ENCODE measurements around the gene ETHE1. TPM values are rescaled to one million over a fixed set of nuclear protein-coding genes. Genes with fewer than 3 reads are reported as not detected.

ETHE1 gene
- total RNA-seq, 2 experiments from 2014 or later, result 1.7 to 6.4 TPM

DNA sequence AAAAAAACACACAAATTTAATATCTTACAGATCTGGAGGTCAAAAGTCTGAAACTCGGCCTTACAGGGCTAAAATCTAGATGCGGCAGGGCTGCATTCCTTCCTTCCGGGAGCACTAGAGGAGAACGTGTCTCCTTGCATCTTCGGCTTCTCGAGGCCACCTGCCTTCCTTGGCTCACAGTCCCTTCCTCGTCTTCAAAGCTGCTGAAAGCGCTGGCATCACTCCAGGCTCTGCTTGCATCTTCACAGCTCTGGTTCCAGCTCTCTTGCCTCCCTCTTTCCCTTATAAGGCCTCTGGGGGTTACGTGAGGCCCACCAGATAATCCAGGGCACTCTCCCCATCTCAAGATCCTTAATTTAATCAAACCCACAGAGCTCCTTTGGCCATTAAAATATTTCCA, 37.8 kb upstream of the ETHE1 start:
- Histone ChIP-seq H3K79me2 (ENCODE audit: insufficient read depth, low read depth, low read length) (no peaks in the 10 kb centered on the region), H2AFZ (ENCODE audit: low read length) (no peak overlapping the region), H3K27ac (ENCODE audit: low read depth, low read length, poor library complexity, severe bottlenecking) (no peak overlapping the region), H3K36me3 (ENCODE audit: insufficient read depth, low read length) (peaks cover 37% of the 10 kb centered on the region), H3K4me2 (ENCODE audit: low read length) (no peak overlapping the region), H3K9me2 (ENCODE audit: insufficient read depth, low read length) (no peaks in the 10 kb centered on the region), H3K9me3 (ENCODE audit: low read length) (no peaks in the 10 kb centered on the region), H4K20me1 (ENCODE audit: insufficient read depth, low read length) (no peaks in the 10 kb centered on the region), H3K4me1 (ENCODE audit: insufficient read depth, low read length, poor library complexity, severe bottlenecking) (peaks cover 8% of the 10 kb centered on the region), H3K4me3 (ENCODE audit: low read depth, low read length, poor library complexity, severe bottlenecking) (no peak overlapping the region)
- CTCF ChIA-PET (ENCODE audit: unreplicated experiment), result interaction anchor here (0.6 kb wide), 1 partner anchor 10 kb away, joined by 3 read pairs; no protein-coding TSS in a partner anchor
- no TSS peak for BruUV-seq (replicated peaks)
- intact Hi-C loops (cut with micrococcal nuclease; ENCODE audit: unreplicated experiment), result no loop called here
- TF ChIP-seq, protein P1, sequence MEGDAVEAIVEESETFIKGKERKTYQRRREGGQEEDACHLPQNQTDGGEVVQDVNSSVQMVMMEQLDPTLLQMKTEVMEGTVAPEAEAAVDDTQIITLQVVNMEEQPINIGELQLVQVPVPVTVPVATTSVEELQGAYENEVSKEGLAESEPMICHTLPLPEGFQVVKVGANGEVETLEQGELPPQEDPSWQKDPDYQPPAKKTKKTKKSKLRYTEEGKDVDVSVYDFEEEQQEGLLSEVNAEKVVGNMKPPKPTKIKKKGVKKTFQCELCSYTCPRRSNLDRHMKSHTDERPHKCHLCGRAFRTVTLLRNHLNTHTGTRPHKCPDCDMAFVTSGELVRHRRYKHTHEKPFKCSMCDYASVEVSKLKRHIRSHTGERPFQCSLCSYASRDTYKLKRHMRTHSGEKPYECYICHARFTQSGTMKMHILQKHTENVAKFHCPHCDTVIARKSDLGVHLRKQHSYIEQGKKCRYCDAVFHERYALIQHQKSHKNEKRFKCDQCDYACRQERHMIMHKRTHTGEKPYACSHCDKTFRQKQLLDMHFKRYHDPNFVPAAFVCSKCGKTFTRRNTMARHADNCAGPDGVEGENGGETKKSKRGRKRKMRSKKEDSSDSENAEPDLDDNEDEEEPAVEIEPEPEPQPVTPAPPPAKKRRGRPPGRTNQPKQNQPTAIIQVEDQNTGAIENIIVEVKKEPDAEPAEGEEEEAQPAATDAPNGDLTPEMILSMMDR (conservative IDR thresholded peaks at IDR 0.05; ENCODE audit: low read length), result no peak
- no peak for TF ChIP-seq EZH2phosphoT487 (IDR thresholded peaks at IDR 0.05; ENCODE audit: borderline replicate concordance, low read depth, low read length)
- POLR2A ChIA-PET, result interaction anchor here (0.7 kb wide), 1 partner anchor 30 kb away, joined by 3 read pairs; no protein-coding TSS in a partner anchor
- DNase-seq (ENCODE audit: low spot score), result no peak

DNA sequence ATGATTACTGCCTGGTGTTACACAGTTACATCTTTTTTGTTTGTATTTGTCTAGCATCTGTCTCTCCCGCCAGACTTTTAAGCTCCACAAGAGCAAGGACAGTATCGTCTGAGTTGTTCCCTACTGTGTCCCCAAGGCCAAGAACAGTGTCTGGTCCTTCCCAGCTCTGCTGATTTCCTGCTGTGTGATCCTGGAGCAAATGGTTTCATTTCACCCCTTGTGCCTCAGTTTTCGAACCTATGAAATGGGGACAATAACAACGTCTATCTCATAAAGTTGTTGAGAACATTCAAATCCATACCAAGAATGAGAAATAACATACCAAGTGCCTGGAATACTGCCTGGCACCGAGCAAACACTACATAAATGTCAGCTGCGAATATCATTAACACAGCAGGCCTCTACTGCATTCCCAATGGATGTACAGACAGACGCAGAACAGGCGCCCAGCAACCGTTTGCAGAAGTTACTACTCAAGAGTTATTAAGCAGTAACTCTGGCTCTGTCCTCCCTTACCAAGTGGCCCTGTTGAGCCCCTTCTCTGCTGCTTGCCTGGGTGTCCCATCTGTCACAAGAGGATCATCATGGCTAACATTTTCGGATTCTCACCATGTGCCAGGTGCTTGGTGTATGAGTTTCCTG, 36.9 kb upstream of the ETHE1 start:
- Histone ChIP-seq H3K36me3 (ENCODE audit: insufficient read depth, low read length) (peaks cover 42% of the 10 kb centered on the region), H3K4me1 (ENCODE audit: insufficient read depth, low read length, poor library complexity, severe bottlenecking) (peaks cover 8% of the 10 kb centered on the region), H3K4me3 (ENCODE audit: low read depth, low read length, poor library complexity, severe bottlenecking) (no peak overlapping the region), H3K27ac (ENCODE audit: low read depth, low read length, poor library complexity, severe bottlenecking) (no peak overlapping the region), H3K9me3 (ENCODE audit: low read length) (no peaks in the 10 kb centered on the region), H2AFZ (ENCODE audit: low read length) (no peak overlapping the region), H3K9me2 (ENCODE audit: insufficient read depth, low read length) (no peaks in the 10 kb centered on the region), H3K4me2 (ENCODE audit: low read length) (no peak overlapping the region), H4K20me1 (ENCODE audit: insufficient read depth, low read length) (no peaks in the 10 kb centered on the region), H3K79me2 (ENCODE audit: insufficient read depth, low read depth, low read length) (no peaks in the 10 kb centered on the region)
- ChIA-PET POLR2A (no interaction called here), CTCF (ENCODE audit: unreplicated experiment) (no interaction called here)
- DNase-seq (ENCODE audit: low spot score), result no peak
- TF ChIP-seq, protein P1 (conservative IDR thresholded peaks at IDR 0.05; ENCODE audit: low read length), result no peak
- no peak for TF ChIP-seq EZH2phosphoT487 (IDR thresholded peaks at IDR 0.05; ENCODE audit: borderline replicate concordance, low read depth, low read length)
- BruUV-seq (replicated peaks), result no TSS peak
- intact Hi-C loops (cut with micrococcal nuclease; ENCODE audit: unreplicated experiment), result no loop called here

DNA sequence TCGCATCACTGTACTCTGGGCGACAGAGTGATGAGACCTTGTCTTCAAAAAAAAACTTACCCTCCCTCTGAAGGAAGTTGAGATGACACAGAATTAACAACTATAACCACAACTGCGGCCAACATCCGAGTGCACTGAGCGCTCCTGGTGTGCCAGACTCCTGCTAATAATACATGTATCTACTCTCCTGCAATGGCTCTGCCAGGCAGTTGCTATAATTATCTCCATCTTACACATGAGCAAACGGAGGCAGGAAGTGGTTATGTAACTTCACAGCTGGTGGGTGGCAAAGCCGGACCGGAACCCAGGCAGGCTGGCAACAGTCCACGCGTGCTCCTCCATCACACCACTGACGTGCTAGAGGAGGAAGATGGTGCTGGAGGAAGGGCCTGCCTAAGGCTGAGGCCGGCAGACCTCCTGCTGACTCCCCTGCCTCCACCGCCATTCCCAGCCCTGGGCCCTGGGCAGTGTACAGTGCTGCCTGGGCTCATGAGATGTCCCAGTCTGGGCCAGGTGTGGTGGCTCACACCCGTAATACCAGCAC, 35.8 kb upstream of the ETHE1 start:
- Histone ChIP-seq H3K4me1 (ENCODE audit: insufficient read depth, low read length, poor library complexity, severe bottlenecking) (peaks cover 8% of the 10 kb centered on the region), H3K9me2 (ENCODE audit: insufficient read depth, low read length) (no peaks in the 10 kb centered on the region), H2AFZ (ENCODE audit: low read length) (no peak overlapping the region), H3K4me2 (ENCODE audit: low read length) (peak overlapping the region; percentile 50; the same call in 1 of the 2 replicates), H4K20me1 (ENCODE audit: insufficient read depth, low read length) (no peaks in the 10 kb centered on the region), H3K27ac (ENCODE audit: low read depth, low read length, poor library complexity, severe bottlenecking) (no peak overlapping the region), H3K36me3 (ENCODE audit: insufficient read depth, low read length) (peaks cover 46% of the 10 kb centered on the region), H3K4me3 (ENCODE audit: low read depth, low read length, poor library complexity, severe bottlenecking) (no peak overlapping the region), H3K9me3 (ENCODE audit: low read length) (no peaks in the 10 kb centered on the region), H3K79me2 (ENCODE audit: insufficient read depth, low read depth, low read length) (no peaks in the 10 kb centered on the region)
- DNase-seq (ENCODE audit: low spot score), result peak; percentile 25
- BruUV-seq (replicated peaks), result no TSS peak
- intact Hi-C loops (cut with micrococcal nuclease; ENCODE audit: unreplicated experiment), result no loop called here
- no peak for TF ChIP-seq EZH2phosphoT487 (IDR thresholded peaks at IDR 0.05; ENCODE audit: borderline replicate concordance, low read depth, low read length)
- TF ChIP-seq, protein P1 (conservative IDR thresholded peaks at IDR 0.05; ENCODE audit: low read length), result no peak
- CTCF ChIA-PET (ENCODE audit: unreplicated experiment), result no interaction called here
- POLR2A ChIA-PET, result no interaction called here

Measured in OCI-LY7 (cell line).